ENCODE results near the gene CFAP299. TPM values are rescaled to one million over a fixed set of nuclear protein-coding genes. Genes with fewer than 3 reads are reported as not detected.

CFAP299 gene
- total RNA-seq (2022; extraction: Qiagen RNA extraction; ENCODE audit: low read depth): not detected in 5 replicates

GRCh38 chr4:80335554-80336358 lies at the start of gene CFAP299:
Gene CFAP299, plus strand, starts transcription at chr4:80335730.

Other genes with a start within 250 kb of the CFAP299 start
- gene PRDM8, start 138.2 kb upstream of the CFAP299 start, total RNA-seq (2022; extraction: Qiagen RNA extraction; ENCODE audit: low read depth): 0.22 to 0.60 TPM (median 0.33 TPM) in 5 replicates
- 0.20 to 0.56 TPM (median 0.42 TPM) in 5 replicates for gene FGF5, start 69.1 kb upstream of the CFAP299 start, total RNA-seq (2022; extraction: Qiagen RNA extraction; ENCODE audit: low read depth)

All from A549 treated with CpdA at 1 μM for 4 hours (cell line).